H1 (cell line): ENCODE data around the gene FARSB. TPM values are rescaled to one million over a fixed set of nuclear protein-coding genes. Genes with fewer than 3 reads are reported as not detected.
"Not testable (repeated sequence)": the region's sequence is repeated elsewhere in the genome, so short reads cannot be mapped to it uniquely, and the experiment has no call there.

Source experiments
- CTCF ChIA-PET: fragments of 300-600 bp; sonication (Branson Sonifier 250); formaldehyde crosslinking; loops from one replicate; lab custom pipeline; 2021; ENCODE audit not compliant: partially characterized antibody; lab: Charles Lee
- POLR2A ChIA-PET: fragments of 300-600 bp; sonication (Branson Sonifier 250); formaldehyde crosslinking; loops from one replicate; lab custom pipeline; 2021; ENCODE audit warnings: inconsistent platforms; ENCODE audit not compliant: partially characterized antibody; lab: Charles Lee
- DNase-seq, 2 experiments: peaks; one replicate each; pipeline versions ENCODE4 v3.0.0 to v3.0.0-alpha.2; 2010 to 2022; ENCODE audit warnings: low spot score in 2 of 2, low read depth in 1 of 2, mixed read lengths in 1 of 2
- FAIRE-seq: peaks from 2 replicates; lab custom pipeline; 2011; peaks lifted over from hg19 to GRCh38; lab: Jason Lieb, UNC
- H2AFZ ChIP-seq: 2 replicates; pipeline ENCODE4 v1.8.1; 2012; ENCODE audit warnings: low read length, inconsistent platforms
- H2AK5ac ChIP-seq: 2 replicates; pipeline ENCODE4 v1.6.1; 2013; ENCODE audit warnings: low read depth, low read length
- H2BK120ac ChIP-seq: replicated peaks from 2 replicates; pipeline ENCODE3; 2013; ENCODE audit warnings: low read depth, low read length, inconsistent platforms
- H2BK12ac ChIP-seq: 2 replicates; pipeline ENCODE4 v1.6.1; 2013; ENCODE audit warnings: low read depth, low read length
- H2BK15ac ChIP-seq: 2 replicates; pipeline ENCODE4 v1.6.1; 2013; ENCODE audit warnings: low read length
- H2BK20ac ChIP-seq: 2 replicates; pipeline ENCODE4 v1.6.1; 2013; ENCODE audit warnings: low read length
- H2BK5ac ChIP-seq: 2 replicates; pipeline ENCODE4 v1.6.1; 2013; ENCODE audit warnings: low read depth, low read length
- H3K14ac ChIP-seq: 2 replicates; pipeline ENCODE4 v1.6.1; 2013; ENCODE audit warnings: inconsistent platforms; ENCODE audit not compliant: insufficient read length
- H3K18ac ChIP-seq: 2 replicates; pipeline ENCODE4 v1.6.1; 2013; ENCODE audit warnings: low read length; ENCODE audit errors: extremely low read depth
- H3K23ac ChIP-seq: 2 replicates; pipeline ENCODE4 v1.6.1; 2013; ENCODE audit warnings: inconsistent platforms; ENCODE audit not compliant: insufficient read length
- H3K23me2 ChIP-seq: 2 replicates; pipeline ENCODE4 v1.6.1; 2013; ENCODE audit warnings: low read depth, low read length
- H3K27ac ChIP-seq: 2 replicates; pipeline ENCODE4 v1.6.1; 2011; ENCODE audit warnings: low read depth, low read length, inconsistent platforms
- H3K27me3 ChIP-seq, 4 experiments: replicated peaks in 1 of 4; 1 replicate in 1 of 4; 2 replicates in 3 of 4; pipeline versions ENCODE4 v1.6.1 to v1.8.1; 2011 to 2013; ENCODE audit warnings: low read length in 3 of 4, mild to moderate bottlenecking in 3 of 4, inconsistent platforms in 2 of 4, mixed read lengths in 2 of 4, moderate library complexity in 1 of 4; ENCODE audit not compliant: control insufficient read depth in 3 of 4, insufficient read depth in 3 of 4; ENCODE audit errors: extremely low read depth in 1 of 4
- H3K36me3 ChIP-seq, 4 experiments: 2 replicates each; pipeline versions ENCODE4 v1.6.1 to v1.8.1; 2011 to 2013; ENCODE audit warnings: mild to moderate bottlenecking in 4 of 4, low read length in 3 of 4, moderate library complexity in 2 of 4, control low read depth in 1 of 4, inconsistent platforms in 1 of 4; ENCODE audit not compliant: insufficient read depth in 4 of 4, control insufficient read depth in 2 of 4
- H3K4ac ChIP-seq: replicated peaks from 2 replicates; pipeline ENCODE3; 2013; ENCODE audit warnings: low read length, low read depth, mixed read lengths, inconsistent platforms; ENCODE audit not compliant: insufficient read length
- H3K4me1 ChIP-seq, 4 experiments: replicated peaks in 1 of 4; 1 replicate in 1 of 4; 2 replicates in 3 of 4; pipeline versions ENCODE4 v1.6.1 to v1.8.1; 2011 to 2013; ENCODE audit warnings: low read length in 3 of 4, inconsistent platforms in 2 of 4, mixed read lengths in 1 of 4; ENCODE audit not compliant: insufficient read depth in 4 of 4, control insufficient read depth in 3 of 4
- H3K4me2 ChIP-seq, 2 experiments: 2 replicates each; pipeline versions ENCODE4 v1.6.1 to v1.8.1; 2011 to 2013; ENCODE audit warnings: low read depth in 2 of 2, low read length in 2 of 2, control low read depth in 1 of 2, inconsistent platforms in 1 of 2, mild to moderate bottlenecking in 1 of 2; ENCODE audit not compliant: insufficient read depth in 1 of 2
- H3K4me3 ChIP-seq, 4 experiments: fragments of 200-600, 300-600 bp in 1 of 4; sonication (generic), shearing (Covaris generic), sonication (Bioruptor Twin) in 1 of 4; 2 replicates each; pipeline versions ENCODE4 v1.5.1 to v1.8.1; 2011 to 2016; ENCODE audit warnings: low read length in 4 of 4, low read depth in 3 of 4, control low read depth in 2 of 4, inconsistent platforms in 2 of 4, mild to moderate bottlenecking in 2 of 4, mixed read lengths in 1 of 4, moderate library complexity in 1 of 4; ENCODE audit not compliant: insufficient read depth in 2 of 4; ENCODE audit errors: extremely low read depth in 1 of 4
- H3K56ac ChIP-seq: replicated peaks from 2 replicates; pipeline ENCODE3; 2013; ENCODE audit warnings: low read depth, mild to moderate bottlenecking, mixed read lengths, low read length, inconsistent platforms; ENCODE audit not compliant: insufficient read length
- H3K79me1 ChIP-seq: 2 replicates; pipeline ENCODE4 v1.6.1; 2013; ENCODE audit warnings: low read depth, low read length, control low read depth
- H3K79me2 ChIP-seq, 2 experiments: 2 replicates each; pipeline versions ENCODE4 v1.6.1 to v1.8.1; 2012 to 2013; ENCODE audit warnings: low read length in 2 of 2, mild to moderate bottlenecking in 2 of 2, inconsistent platforms in 1 of 2; ENCODE audit not compliant: insufficient read depth in 2 of 2, control insufficient read depth in 1 of 2
- H3K9ac ChIP-seq, 4 experiments: replicated peaks in 1 of 4; 1 replicate in 1 of 4; 2 replicates in 3 of 4; pipeline versions ENCODE4 v1.6.1 to v1.8.1; 2011 to 2013; ENCODE audit warnings: low read depth in 3 of 4, low read length in 3 of 4, control low read depth in 2 of 4, mild to moderate bottlenecking in 2 of 4, moderate library complexity in 2 of 4, inconsistent platforms in 1 of 4; ENCODE audit errors: extremely low read depth in 1 of 4
- H3K9me3 ChIP-seq, 2 experiments: 2 replicates each; pipeline versions ENCODE4 v1.6.1 to v1.8.1; 2012 to 2013; ENCODE audit warnings: mild to moderate bottlenecking in 2 of 2, moderate library complexity in 2 of 2, control low read depth in 1 of 2, inconsistent platforms in 1 of 2, low read depth in 1 of 2, low read length in 1 of 2, mixed read lengths in 1 of 2; ENCODE audit not compliant: insufficient read depth in 2 of 2
- H4K20me1 ChIP-seq, 2 experiments: replicated peaks in 1 of 2; 2 replicates each; pipeline versions ENCODE3 to v1.8.1; 2011 to 2013; ENCODE audit warnings: inconsistent platforms in 2 of 2, low read length in 2 of 2, mild to moderate bottlenecking in 1 of 2; ENCODE audit not compliant: insufficient read depth in 2 of 2, control insufficient read depth in 1 of 2
- H4K5ac ChIP-seq: 2 replicates; pipeline ENCODE4 v1.6.1; 2013; ENCODE audit warnings: low read length, low read depth, mixed read lengths, inconsistent platforms; ENCODE audit not compliant: insufficient read length
- H4K8ac ChIP-seq: 2 replicates; pipeline ENCODE4 v1.8.0; 2013; ENCODE audit warnings: mild to moderate bottlenecking, moderate library complexity, low read length, inconsistent platforms; ENCODE audit not compliant: insufficient read depth; ENCODE audit errors: extremely low read depth
- H4K91ac ChIP-seq: replicated peaks from 2 replicates; pipeline ENCODE3; 2013; ENCODE audit warnings: low read length, mixed read lengths, inconsistent platforms; ENCODE audit not compliant: insufficient read length
- CEBPB ChIP-seq: IDR thresholded peaks from 2 replicates; pipeline ENCODE4 v1.6.1; 2012; ENCODE audit warnings: low read depth, low read length
- CHD1 ChIP-seq: IDR thresholded peaks from 2 replicates; pipeline ENCODE4 v1.6.1; 2012; ENCODE audit warnings: low read depth, low read length, improper control_type of control experiment
- CHD2 ChIP-seq: IDR thresholded peaks from 2 replicates; pipeline ENCODE4 v1.6.1; 2012; ENCODE audit warnings: low read length, improper control_type of control experiment
- HDAC2 ChIP-seq, 2 experiments: fragments of 300-600 bp in 1 of 2; sonication (generic) in 1 of 2; IDR thresholded peaks; 2 replicates each; pipeline ENCODE4 v1.6.1; 2011 to 2012; ENCODE audit warnings: low read depth in 2 of 2, low read length in 2 of 2, mild to moderate bottlenecking in 2 of 2, moderate library complexity in 2 of 2, borderline replicate concordance in 1 of 2, inconsistent platforms in 1 of 2
- JUND ChIP-seq: IDR thresholded peaks from 2 replicates; pipeline ENCODE4 v1.6.1; 2011; ENCODE audit warnings: mild to moderate bottlenecking, improper control_type of control experiment, low read length
- NRF1 ChIP-seq: IDR thresholded peaks from 2 replicates; pipeline ENCODE4 v1.6.1; 2011; ENCODE audit warnings: mild to moderate bottlenecking, low read depth, low read length, improper control_type of control experiment
- RFX5 ChIP-seq: IDR thresholded peaks from 2 replicates; pipeline ENCODE4 v1.6.1; 2011; ENCODE audit warnings: low read depth, low read length, improper control_type of control experiment, borderline replicate concordance
- SAP30 ChIP-seq: fragments of 300-600 bp; sonication (generic); IDR thresholded peaks from 2 replicates; pipeline ENCODE4 v1.7.1; 2012; ENCODE audit warnings: low read length, moderate library complexity, mild to moderate bottlenecking, inconsistent platforms; ENCODE audit not compliant: insufficient read depth, insufficient replicate concordance
- whole genome bisulfite sequencing, 2 experiments: shearing (Covaris generic) in 1 of 2; methylation state at CpG; one replicate each; pipeline versions ENCODE4 v1.1.6 to v1.1.7; 2013 to 2015; ENCODE audit warnings: low lambda C conversion rate in 2 of 2, mixed read lengths in 2 of 2, inconsistent platforms in 1 of 2, low coverage in 1 of 2, missing lambda C conversion rate in 1 of 2; ENCODE audit not compliant: insufficient replicate concordance in 2 of 2, insufficient coverage in 1 of 2, insufficient read length in 1 of 2; ENCODE audit errors: extremely low coverage in 1 of 2, missing lambda C conversion rate in 1 of 2; 5-methylcytosine and 5-hydroxymethylcytosine counted together
- polyA plus RNA-seq, 7 experiments: library from polyadenylated mRNA; depleted of rRNA in 3 of 7; stranded (reverse) in 5 of 7; unstranded in 2 of 7; fragments of >200 nt in 5 of 7; fragments of 200-250 nt in 2 of 7; gene quantifications; 1 replicate in 5 of 7; 2 replicates in 1 of 7; 4 replicates in 1 of 7; pipeline versions ENCODE4 v1.2.1 to v1.2.3, GENCODE V29; 2011 to 2013; ENCODE audit warnings: missing spikeins in 2 of 7, mixed read lengths in 2 of 7
- total RNA-seq: library from RNA; stranded (reverse); fragmentation: NEBNext Ultra II Directional; extraction: Animal tissue kit (Norgen Biotek cat#: 25700); gene quantifications from 2 replicates; pipeline ENCODE4 v1.2.1, GENCODE V29; 2021
- TF ChIP-seq, protein P1 (sequence below), 3 experiments: IDR thresholded peaks; 1 replicate in 2 of 3; 2 replicates in 1 of 3; pipeline versions ENCODE4 v1.5.1 to v1.6.1; 2011; ENCODE audit warnings: low read length in 3 of 3, mild to moderate bottlenecking in 3 of 3, inconsistent platforms in 2 of 3, low read depth in 1 of 3, moderate library complexity in 1 of 3; ENCODE audit not compliant: insufficient read depth in 1 of 3; ENCODE audit errors: control extremely low read depth in 1 of 3

FARSB gene
- total and polyA plus RNA-seq, 2 of the 8 experiments (the other 6 are each of a cell fraction or from before 2014, with no cell fraction given): 21.0 to 37.9 TPM

DNA sequence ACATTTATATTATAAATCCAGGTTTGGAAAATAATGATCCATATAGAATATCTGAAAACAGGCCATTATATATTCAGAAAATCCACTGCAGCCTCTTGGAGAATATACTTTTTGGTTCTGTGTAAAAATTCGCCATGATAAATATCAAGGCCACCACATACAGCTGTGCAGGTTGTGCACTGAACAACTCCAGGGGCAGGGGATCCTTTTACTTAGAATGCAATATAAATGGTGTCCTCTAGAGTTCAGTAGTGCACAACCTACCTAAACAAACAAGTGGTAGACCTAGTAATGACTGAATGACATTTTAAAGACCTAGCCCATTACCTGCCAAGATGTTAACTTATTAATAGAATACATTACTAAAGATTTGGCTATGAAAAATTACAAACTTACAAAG is 37.9 kb upstream of the FARSB start (continued):
- TF ChIP-seq, protein P1, sequence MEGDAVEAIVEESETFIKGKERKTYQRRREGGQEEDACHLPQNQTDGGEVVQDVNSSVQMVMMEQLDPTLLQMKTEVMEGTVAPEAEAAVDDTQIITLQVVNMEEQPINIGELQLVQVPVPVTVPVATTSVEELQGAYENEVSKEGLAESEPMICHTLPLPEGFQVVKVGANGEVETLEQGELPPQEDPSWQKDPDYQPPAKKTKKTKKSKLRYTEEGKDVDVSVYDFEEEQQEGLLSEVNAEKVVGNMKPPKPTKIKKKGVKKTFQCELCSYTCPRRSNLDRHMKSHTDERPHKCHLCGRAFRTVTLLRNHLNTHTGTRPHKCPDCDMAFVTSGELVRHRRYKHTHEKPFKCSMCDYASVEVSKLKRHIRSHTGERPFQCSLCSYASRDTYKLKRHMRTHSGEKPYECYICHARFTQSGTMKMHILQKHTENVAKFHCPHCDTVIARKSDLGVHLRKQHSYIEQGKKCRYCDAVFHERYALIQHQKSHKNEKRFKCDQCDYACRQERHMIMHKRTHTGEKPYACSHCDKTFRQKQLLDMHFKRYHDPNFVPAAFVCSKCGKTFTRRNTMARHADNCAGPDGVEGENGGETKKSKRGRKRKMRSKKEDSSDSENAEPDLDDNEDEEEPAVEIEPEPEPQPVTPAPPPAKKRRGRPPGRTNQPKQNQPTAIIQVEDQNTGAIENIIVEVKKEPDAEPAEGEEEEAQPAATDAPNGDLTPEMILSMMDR (IDR thresholded peaks at IDR 0.05; ENCODE audit: control extremely low read depth in 1 of 3, insufficient read depth in 1 of 3, low read depth in 1 of 3, low read length in 3 of 3): peak in 2 of 3 experiments; percentile 35 to 46; a peak in 3 of 4 replicates
- no peak for TF ChIP-seq SAP30
- no peak for TF ChIP-seq NRF1
- TF ChIP-seq CHD1: no peak
- TF ChIP-seq HDAC2 (IDR thresholded peaks at IDR 0.05; ENCODE audit: borderline replicate concordance in 1 of 2, low read depth in 2 of 2, low read length in 2 of 2): no peak
- no peak for TF ChIP-seq RFX5
- no peak for TF ChIP-seq CHD2
- no peak for TF ChIP-seq JUND
- no peak for TF ChIP-seq CEBPB

DNA sequence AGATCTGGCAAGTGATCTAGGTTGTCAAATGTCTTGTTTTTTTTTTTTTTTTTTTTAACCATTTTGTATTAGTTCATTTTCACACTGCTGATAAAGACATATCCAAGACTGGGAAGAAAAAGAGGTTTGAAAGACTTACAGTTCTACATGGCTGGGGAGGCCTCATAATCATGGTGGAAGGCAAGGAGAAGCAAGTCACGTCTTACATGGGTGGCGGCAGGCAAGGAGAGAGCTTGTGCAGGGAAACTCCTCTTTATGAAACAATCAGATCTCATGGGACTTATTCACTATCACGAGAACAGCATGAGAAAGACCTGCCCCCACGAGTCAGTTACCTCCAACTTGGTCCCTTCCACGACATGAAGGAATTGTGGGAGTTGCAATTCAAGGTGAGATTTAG is 37.5 kb upstream of the FARSB start:
- H2AFZ ChIP-seq, H3K27me3 ChIP-seq, H3K27ac ChIP-seq, H3K56ac ChIP-seq, H3K79me1 ChIP-seq, H2BK120ac ChIP-seq, H3K23me2 ChIP-seq, H2BK5ac ChIP-seq, H4K91ac ChIP-seq, H3K4me2 ChIP-seq, H3K9me3 ChIP-seq, H3K9ac ChIP-seq, H3K79me2 ChIP-seq, H3K4me3 ChIP-seq, H3K4ac ChIP-seq, H4K8ac ChIP-seq, H3K23ac ChIP-seq, DNase-seq, H3K14ac ChIP-seq, H4K20me1 ChIP-seq, H3K4me1 ChIP-seq, H3K18ac ChIP-seq, H3K36me3 ChIP-seq, H2BK12ac ChIP-seq, H2AK5ac ChIP-seq, H4K5ac ChIP-seq, H2BK15ac ChIP-seq, FAIRE-seq, POLR2A ChIA-PET, H2BK20ac ChIP-seq: not testable (repeated sequence)
- CTCF ChIA-PET: interaction anchor here (0.7 to 3.3 kb wide), 4 partner anchors 14 to 235 kb away, joined by 3 to 35 read pairs (median 4); no protein-coding TSS in a partner anchor
- 85% methylated on average over 5 of the region's 5 CpGs; no CpG with 5 or more reads in 1 of the 2 experiments for WGBS, 2 experiments
